Measurements from ENCODE around the gene LCLAT1. TPM values are rescaled to one million over a fixed set of nuclear protein-coding genes. Genes with fewer than 3 reads are reported as not detected.

Gene LCLAT1
- total RNA-seq, 1 experiment from 2014 or later: 32.9 TPM

GRCh38 chr2:30504731-30505130, 57.7 kb downstream of the LCLAT1 start:
- H3K27ac Mint-ChIP-seq: 0 out of 7 replicates have a peak overlapping the region, but pooled peaks of 1 of the 3 experiments have one; percentile 23
- H3K4me1 Mint-ChIP-seq: peaks cover 15% of the 10 kb centered on the region in 2 experiments
- Histone ChIP-seq H3K27ac (ENCODE audit: insufficient read length, low read depth, low read length) (no peak overlapping the region), H3K79me2 (ENCODE audit: insufficient read depth, low read length) (peaks cover 3% of the 10 kb centered on the region; the same call in 1 of the 2 replicates), H3K9me3 (ENCODE audit: control insufficient read depth, low read depth, low read length) (no peaks in the 10 kb centered on the region), H2AFZ (ENCODE audit: low read length) (no peak overlapping the region), H3K79me1 (ENCODE audit: insufficient read depth, low read depth, low read length, poor library complexity, severe bottlenecking) (peaks cover 2% of the 10 kb centered on the region), H3K4ac (ENCODE audit: low read depth, low read length) (no peak overlapping the region), H2BK12ac (ENCODE audit: insufficient read length, low read depth, low read length) (no peak overlapping the region), H3K9ac (ENCODE audit: extremely low read depth, insufficient read length, low read length) (no peak overlapping the region), H3K18ac (ENCODE audit: insufficient read length, low read depth, low read length) (no peak overlapping the region), H3K23me2 (ENCODE audit: insufficient read length, low read depth, low read length, poor library complexity, severe bottlenecking) (no peaks in the 10 kb centered on the region), H2BK15ac (ENCODE audit: low read depth, low read length) (no peak overlapping the region), H3T11ph (ENCODE audit: low read length) (no peak overlapping the region), H3K27me3 (ENCODE audit: insufficient read depth, low read length) (no peaks in the 10 kb centered on the region), H4K91ac (ENCODE audit: insufficient read length, low read depth, low read length) (no peak overlapping the region), H2BK120ac (ENCODE audit: low read depth, low read length, poor library complexity, severe bottlenecking) (no peak overlapping the region), H2AK5ac (ENCODE audit: insufficient read length, low read length) (no peak overlapping the region), H2BK20ac (ENCODE audit: low read depth, low read length, poor library complexity, severe bottlenecking) (no peak overlapping the region), H4K5ac (ENCODE audit: insufficient read length, low read depth, low read length) (no peak overlapping the region), H3K14ac (ENCODE audit: insufficient read depth, low read length) (no peak overlapping the region), H4K8ac (replicated peaks; ENCODE audit: insufficient read length, low read depth, low read length) (no peak overlapping the region), H3K4me2 (ENCODE audit: insufficient read depth, insufficient read length, low read length) (no peak overlapping the region), H2BK5ac (ENCODE audit: insufficient read length, low read length) (no peak overlapping the region), H3K23ac (ENCODE audit: insufficient read length, low read depth, low read length) (no peak overlapping the region), H3K4me1 (ENCODE audit: insufficient read depth, low read length) (no peaks in the 10 kb centered on the region; the same call in 1 of the 2 replicates), H4K20me1 (ENCODE audit: control insufficient read depth, insufficient read depth, insufficient read length) (no peaks in the 10 kb centered on the region), H3K56ac (ENCODE audit: insufficient read length, low read depth, low read length) (no peak overlapping the region)
- peaks cover 18 to 23% of the 10 kb centered on the region in 2 experiments for H3K9me3 Mint-ChIP-seq
- DNase-seq: no peak
- peaks cover 18 to 33% (median 26%) of the 10 kb centered on the region in 3 experiments for H3K36me3 Mint-ChIP-seq (ENCODE audit: insufficient read depth in 1 of 3, low read depth in 3 of 3)
- no peaks in the 10 kb centered on the region for H3K27me3 Mint-ChIP-seq (ENCODE audit: low read depth)
- no peak for TF ChIP-seq CTCF (conservative IDR thresholded peaks at IDR 0.05)
- H3K4me3 Mint-ChIP-seq: no peak overlapping the region
- WGBS (ENCODE audit: extremely low coverage, insufficient read length, low lambda C conversion rate): no CpG with 5 or more reads among the region's 1 CpG

Measured in H9 (cell line).